Mesenchymal stem cell (in vitro differentiated cells and primary cell): ENCODE results near the gene TOM1L1.
A peak's percentile ranks its signal among the peaks of the same experiment; 100 is the strongest.

Experiments used
- DNase-seq: peaks from one replicate; pipeline ENCODE4 v3.0.0-alpha.2; 2013
- H2AFZ ChIP-seq: one replicate; pipeline ENCODE4 v1.6.1; 2013; ENCODE audit warnings: low read depth, mild to moderate bottlenecking, control low read depth, inconsistent platforms, low read length, moderate library complexity
- H2AK5ac ChIP-seq: 2 replicates; pipeline ENCODE4 v1.6.1; 2013; ENCODE audit warnings: low read length, moderate library complexity, mild to moderate bottlenecking, inconsistent platforms; ENCODE audit not compliant: severe bottlenecking
- H2BK120ac ChIP-seq: one replicate; pipeline ENCODE4 v1.6.1; 2013; ENCODE audit warnings: low read depth, mild to moderate bottlenecking, inconsistent platforms, low read length, moderate library complexity
- H2BK12ac ChIP-seq, 2 experiments: one replicate each; pipeline ENCODE4 v1.6.1; 2013; ENCODE audit warnings: inconsistent platforms in 2 of 2, low read length in 2 of 2, mild to moderate bottlenecking in 2 of 2, moderate library complexity in 2 of 2, control low read depth in 1 of 2
- H2BK15ac ChIP-seq: one replicate; pipeline ENCODE4 v1.6.1; 2013; ENCODE audit warnings: mild to moderate bottlenecking, low read depth, inconsistent platforms; ENCODE audit not compliant: poor library complexity, severe bottlenecking
- H2BK5ac ChIP-seq: 2 replicates; pipeline ENCODE4 v1.6.1; 2013; ENCODE audit warnings: low read depth, mild to moderate bottlenecking, low read length, control low read depth, inconsistent platforms; ENCODE audit not compliant: poor library complexity, severe bottlenecking
- H3K14ac ChIP-seq, 2 experiments: one replicate each; pipeline ENCODE4 v1.6.1; 2013; ENCODE audit warnings: inconsistent platforms in 2 of 2, low read length in 2 of 2, control low read depth in 1 of 2, mild to moderate bottlenecking in 1 of 2, moderate library complexity in 1 of 2
- H3K18ac ChIP-seq, 2 experiments: one replicate each; pipeline ENCODE4 v1.6.1; 2013; ENCODE audit warnings: inconsistent platforms in 2 of 2, low read length in 2 of 2, control low read depth in 1 of 2, low read depth in 1 of 2, mild to moderate bottlenecking in 1 of 2
- H3K23ac ChIP-seq, 2 experiments: one replicate each; pipeline ENCODE4 v1.6.1; 2013; ENCODE audit warnings: inconsistent platforms in 2 of 2, low read length in 2 of 2, mild to moderate bottlenecking in 2 of 2, moderate library complexity in 2 of 2, control low read depth in 1 of 2
- H3K27ac ChIP-seq: 2 replicates; pipeline ENCODE4 v1.5.1; 2013; ENCODE audit warnings: mild to moderate bottlenecking, moderate library complexity, low read length, control low read depth, inconsistent platforms; ENCODE audit not compliant: poor library complexity, severe bottlenecking
- H3K27me3 ChIP-seq, 2 experiments: 2 replicates each; pipeline versions ENCODE4 v1.6.1 to v1.7.0; 2013; ENCODE audit warnings: low read length in 2 of 2, mild to moderate bottlenecking in 2 of 2, moderate library complexity in 2 of 2, control low read depth in 1 of 2, inconsistent platforms in 1 of 2; ENCODE audit not compliant: control insufficient read depth in 1 of 2, insufficient read depth in 1 of 2
- H3K36me3 ChIP-seq, 2 experiments: 2 replicates each; pipeline versions ENCODE4 v1.6.1 to v1.7.0; 2013; ENCODE audit warnings: low read length in 2 of 2, control low read depth in 1 of 2, inconsistent platforms in 1 of 2, low read depth in 1 of 2, mild to moderate bottlenecking in 1 of 2; ENCODE audit not compliant: insufficient read depth in 2 of 2, control insufficient read depth in 1 of 2
- H3K4ac ChIP-seq, 2 experiments: one replicate each; pipeline ENCODE4 v1.6.1; 2013; ENCODE audit warnings: inconsistent platforms in 2 of 2, low read length in 2 of 2, mild to moderate bottlenecking in 2 of 2, moderate library complexity in 2 of 2, control low read depth in 1 of 2, low read depth in 1 of 2
- H3K4me1 ChIP-seq: 2 replicates; pipeline ENCODE4 v1.6.1; 2013; ENCODE audit warnings: low read depth, low read length, control low read depth; ENCODE audit not compliant: control insufficient read depth, insufficient read depth
- H3K4me2 ChIP-seq: 2 replicates; pipeline ENCODE4 v1.6.1; 2013; ENCODE audit warnings: low read length, mild to moderate bottlenecking, inconsistent platforms; ENCODE audit not compliant: poor library complexity, severe bottlenecking
- H3K4me3 ChIP-seq, 2 experiments: 2 replicates each; pipeline versions ENCODE4 v1.5.1 to v1.7.0; 2013; ENCODE audit warnings: low read length in 2 of 2, mild to moderate bottlenecking in 2 of 2, control low read depth in 1 of 2, low read depth in 1 of 2; ENCODE audit not compliant: insufficient read depth in 1 of 2
- H3K79me1 ChIP-seq: replicated peaks from 2 replicates; pipeline ENCODE4 v1.6.1; 2013; ENCODE audit warnings: mild to moderate bottlenecking, control low read depth, low read length, inconsistent platforms; ENCODE audit not compliant: poor library complexity, severe bottlenecking
- H3K9ac ChIP-seq: 2 replicates; pipeline ENCODE4 v1.7.0; 2013; ENCODE audit warnings: mild to moderate bottlenecking, low read length, moderate library complexity
- H3K9me3 ChIP-seq: 2 replicates; pipeline ENCODE4 v1.7.0; 2013; ENCODE audit warnings: mild to moderate bottlenecking, low read length; ENCODE audit not compliant: control insufficient read depth
- H4K8ac ChIP-seq: one replicate; pipeline ENCODE4 v1.6.1; 2013; ENCODE audit warnings: inconsistent platforms, mild to moderate bottlenecking, low read length, moderate library complexity
- H4K91ac ChIP-seq: one replicate; pipeline ENCODE4 v1.6.1; 2013; ENCODE audit warnings: mild to moderate bottlenecking, low read length, inconsistent platforms
- WGBS: methylation state at CpG from one replicate; pipeline ENCODE4 v1.1.7; 2013; ENCODE audit warnings: mixed read lengths; 5-methylcytosine and 5-hydroxymethylcytosine counted together

The TOM1L1 gene

GRCh38 chr17:54990118-54990517 is 89.5 kb downstream of the TOM1L1 start:
- Histone ChIP-seq H2AFZ (no peak overlapping the region), H3K4me2 (no peak overlapping the region), H3K36me3 (peaks cover 3 to 12% of the 10 kb centered on the region in 2 experiments), H3K23ac (no peak overlapping the region), H3K14ac (peak overlapping the region in 1 of 2 experiments; percentile 30), H2AK5ac (no peak overlapping the region), H3K27me3 (no peaks in the 10 kb centered on the region), H3K18ac (no peak overlapping the region), H2BK12ac (no peak overlapping the region), H3K27ac (no peak overlapping the region), H2BK120ac (no peak overlapping the region), H3K4me1 (no peaks in the 10 kb centered on the region), H3K79me1 (peaks cover 10% of the 10 kb centered on the region), H3K9me3 (no peaks in the 10 kb centered on the region), H3K4ac (no peak overlapping the region), H3K4me3 (no peak overlapping the region), H2BK5ac (no peak overlapping the region), H3K9ac (no peak overlapping the region), H4K8ac (no peak overlapping the region), H4K91ac (no peak overlapping the region), H2BK15ac (no peak overlapping the region)
- 98% methylated on average over 4 of the region's 4 CpGs for WGBS
- DNase-seq, result no peak

- H2BK12ac ChIP-seq, result no peak overlapping the region
- peaks cover 3 to 20% of the 10 kb centered on the region in 2 experiments for H3K36me3 ChIP-seq
- no peak overlapping the region for H3K4ac ChIP-seq
- no peak overlapping the region for H2BK5ac ChIP-seq
- no peak overlapping the region for H2BK15ac ChIP-seq
- H4K8ac ChIP-seq, result no peak overlapping the region
- H3K4me1 ChIP-seq, result no peaks in the 10 kb centered on the region
- H3K9me3 ChIP-seq, result no peaks in the 10 kb centered on the region
- H2AFZ ChIP-seq, result no peak overlapping the region
- H3K18ac ChIP-seq, result no peak overlapping the region
- no peak overlapping the region for H3K27ac ChIP-seq
- DNase-seq, result no peak
- H4K91ac ChIP-seq, result no peak overlapping the region
- no peak overlapping the region for H3K23ac ChIP-seq
- no peak overlapping the region for H3K4me3 ChIP-seq
- no peak overlapping the region for H2BK120ac ChIP-seq
- peaks cover 8% of the 10 kb centered on the region for H3K79me1 ChIP-seq
- no peak overlapping the region for H2AK5ac ChIP-seq
- no peak overlapping the region for H3K9ac ChIP-seq
- H3K4me2 ChIP-seq, result no peak overlapping the region
- WGBS, result no CpG with 5 or more reads among the region's 1 CpG
- no peaks in the 10 kb centered on the region for H3K27me3 ChIP-seq
- H3K14ac ChIP-seq, result no peak overlapping the region
These were observed 90.9 kb downstream of the TOM1L1 start for GRCh38 chr17:54991567-54991966.

GRCh38 chr17:54992797-54993639 is 92.4 kb downstream of the TOM1L1 start:
- H4K91ac ChIP-seq, result no peak overlapping the region
- H3K27ac ChIP-seq, result no peak overlapping the region
- H3K4me1 ChIP-seq, result no peaks in the 10 kb centered on the region
- no peak overlapping the region for H4K8ac ChIP-seq
- H3K9ac ChIP-seq, result no peak overlapping the region
- peaks cover 5% of the 10 kb centered on the region for H3K79me1 ChIP-seq
- no peak overlapping the region for H2BK120ac ChIP-seq
- no peak overlapping the region for H2BK12ac ChIP-seq
- no peak overlapping the region for H3K14ac ChIP-seq
- no peak overlapping the region for H3K4me2 ChIP-seq
- H3K4ac ChIP-seq, result no peak overlapping the region
- H2BK15ac ChIP-seq, result no peak overlapping the region
- H3K18ac ChIP-seq, result no peak overlapping the region
- H3K27me3 ChIP-seq, result no peaks in the 10 kb centered on the region
- no peak overlapping the region for H3K23ac ChIP-seq
- no peak overlapping the region for H3K4me3 ChIP-seq
- H2AFZ ChIP-seq, result no peak overlapping the region
- WGBS, result 84% methylated on average over 6 of the region's 8 CpGs
- DNase-seq, result peak; percentile 53
- H3K9me3 ChIP-seq, result no peaks in the 10 kb centered on the region
- H3K36me3 ChIP-seq, result peaks cover 3 to 16% of the 10 kb centered on the region in 2 experiments
- no peak overlapping the region for H2BK5ac ChIP-seq
- no peak overlapping the region for H2AK5ac ChIP-seq

- no peak overlapping the region for H2BK12ac ChIP-seq
- no peak overlapping the region for H2AFZ ChIP-seq
- H3K18ac ChIP-seq, result no peak overlapping the region
- no peak overlapping the region for H2AK5ac ChIP-seq
- no peak overlapping the region for H4K8ac ChIP-seq
- peaks cover 0 to 27% of the 10 kb centered on the region in 2 experiments for H3K36me3 ChIP-seq
- no peak overlapping the region for H3K4me3 ChIP-seq
- no peak overlapping the region for H3K23ac ChIP-seq
- no peak overlapping the region for H2BK5ac ChIP-seq
- no peaks in the 10 kb centered on the region for H3K9me3 ChIP-seq
- no peak overlapping the region for H3K27ac ChIP-seq
- H3K14ac ChIP-seq, result no peak overlapping the region
- no peak overlapping the region for H2BK120ac ChIP-seq
- H3K4me1 ChIP-seq, result no peaks in the 10 kb centered on the region
- H3K4me2 ChIP-seq, result no peak overlapping the region
- WGBS, result no CpG with 5 or more reads among the region's 1 CpG
- DNase-seq, result no peak
- no peak overlapping the region for H3K9ac ChIP-seq
- H2BK15ac ChIP-seq, result no peak overlapping the region
- H3K27me3 ChIP-seq, result no peaks in the 10 kb centered on the region
- H3K79me1 ChIP-seq, result peaks cover 2% of the 10 kb centered on the region
- H3K4ac ChIP-seq, result no peak overlapping the region
- no peak overlapping the region for H4K91ac ChIP-seq
These were observed 95.8 kb downstream of the TOM1L1 start for GRCh38 chr17:54996441-54996840.
